K562 (cell line): ENCODE results near the gene CCND3. TPM values are rescaled to one million over a fixed set of nuclear protein-coding genes. Genes with fewer than 3 reads are reported as not detected.

Experiments used
- CAMTA2 ChIP-seq: fragments of 250-450 bp; sonication (Bioruptor Pico); conservative IDR thresholded peaks from 2 replicates; pipeline ENCODE4 v1.5.1; 2022
- EHMT2 ChIP-seq: fragments of 450-650 bp; IDR thresholded peaks from 2 replicates; pipeline ENCODE4 v1.6.1; 2018; ENCODE audit warnings: antibody characterized with exemption
- ELF4 ChIP-seq: fragments of 450-650 bp; formaldehyde crosslinking; IDR thresholded peaks from 2 replicates; pipeline ENCODE4 v1.4.0; 2022; ENCODE audit warnings: missing genetic modification characterization
- MTF1 ChIP-seq: fragments of 250-450 bp; sonication (Bioruptor Pico); IDR thresholded peaks from 2 replicates; pipeline ENCODE4 v1.9.0; 2021; ENCODE audit warnings: moderate library complexity, mild to moderate bottlenecking, inconsistent platforms, borderline replicate concordance
- MYNN ChIP-seq, 2 experiments: sonication (generic); formaldehyde crosslinking in 1 of 2; IDR thresholded peaks; 2 replicates each; pipeline versions ENCODE4 v1.5.0 to v1.6.1; 2016 to 2020; ENCODE audit warnings: antibody characterized with exemption in 1 of 2, missing genetic modification reagents in 1 of 2
- NR3C1 ChIP-seq: sonication (generic); formaldehyde crosslinking; IDR thresholded peaks from 2 replicates; pipeline ENCODE4 v1.8.1; 2022; ENCODE audit warnings: missing genetic modification reagents
- OTX1 ChIP-seq: fragments of 450-650 bp; formaldehyde crosslinking; IDR thresholded peaks from 2 replicates; pipeline ENCODE4 v1.4.0; 2022; ENCODE audit warnings: mild to moderate bottlenecking
- polyA plus RNA-seq, 8 experiments: library from polyadenylated mRNA; depleted of rRNA in 4 of 8; stranded (reverse) in 5 of 8; unstranded in 3 of 8; fragments of >200 nt; fragmentation: Nextera tagmentation in 2 of 8; fragmentation: Illumina TruSeq in 1 of 8; extraction: Ambion mirVana in 2 of 8; extraction: Trizol in 1 of 8; gene quantifications; 2 replicates each; pipeline versions ENCODE4 v1.2.1 to v1.2.3, GENCODE V29; 2011 to 2014; ENCODE audit warnings: inconsistent platforms in 1 of 8, missing spikeins in 1 of 8
- total RNA-seq, 7 experiments: library from RNA; depleted of rRNA in 6 of 7; stranded (reverse); fragments of >200 nt in 6 of 7; fragmentation: Illumina TruSeq in 2 of 7; extraction: Trizol in 2 of 7; gene quantifications; 2 replicates each; pipeline versions ENCODE4 v1.2.1 to v1.2.3, GENCODE V29; 2011 to 2021; ENCODE audit warnings: low replicate concordance in 1 of 7
- TF ChIP-seq, protein P1 (sequence below): fragments of 450-650 bp; formaldehyde crosslinking; IDR thresholded peaks from 2 replicates; pipeline ENCODE4 v1.4.0; 2022; ENCODE audit warnings: missing genetic modification characterization
- TF ChIP-seq, protein P2 (sequence below): fragments of 450-650 bp; formaldehyde crosslinking; conservative IDR thresholded peaks from 2 replicates; pipeline ENCODE4 v1.4.0; 2022; ENCODE audit warnings: mild to moderate bottlenecking, missing genetic modification characterization
- TF ChIP-seq, protein P3 (sequence below): fragments of 450-650 bp; IDR thresholded peaks from 2 replicates; pipeline ENCODE4 v1.7.0; 2016; ENCODE audit warnings: borderline replicate concordance
- TF ChIP-seq, protein P4 (sequence below), 2 experiments: fragments of 450-650 bp; IDR thresholded peaks; 2 replicates each; pipeline ENCODE4 v1.6.1; 2016; ENCODE audit warnings: mild to moderate bottlenecking in 2 of 2, borderline replicate concordance in 1 of 2, low read depth in 1 of 2, moderate library complexity in 1 of 2

Gene CCND3
- total and polyA plus RNA-seq, 9 of the 15 experiments (the other 6 are each of a cell fraction or from before 2014, with no cell fraction given) = 21.5 to 204 (median 97.4) TPM

DNA sequence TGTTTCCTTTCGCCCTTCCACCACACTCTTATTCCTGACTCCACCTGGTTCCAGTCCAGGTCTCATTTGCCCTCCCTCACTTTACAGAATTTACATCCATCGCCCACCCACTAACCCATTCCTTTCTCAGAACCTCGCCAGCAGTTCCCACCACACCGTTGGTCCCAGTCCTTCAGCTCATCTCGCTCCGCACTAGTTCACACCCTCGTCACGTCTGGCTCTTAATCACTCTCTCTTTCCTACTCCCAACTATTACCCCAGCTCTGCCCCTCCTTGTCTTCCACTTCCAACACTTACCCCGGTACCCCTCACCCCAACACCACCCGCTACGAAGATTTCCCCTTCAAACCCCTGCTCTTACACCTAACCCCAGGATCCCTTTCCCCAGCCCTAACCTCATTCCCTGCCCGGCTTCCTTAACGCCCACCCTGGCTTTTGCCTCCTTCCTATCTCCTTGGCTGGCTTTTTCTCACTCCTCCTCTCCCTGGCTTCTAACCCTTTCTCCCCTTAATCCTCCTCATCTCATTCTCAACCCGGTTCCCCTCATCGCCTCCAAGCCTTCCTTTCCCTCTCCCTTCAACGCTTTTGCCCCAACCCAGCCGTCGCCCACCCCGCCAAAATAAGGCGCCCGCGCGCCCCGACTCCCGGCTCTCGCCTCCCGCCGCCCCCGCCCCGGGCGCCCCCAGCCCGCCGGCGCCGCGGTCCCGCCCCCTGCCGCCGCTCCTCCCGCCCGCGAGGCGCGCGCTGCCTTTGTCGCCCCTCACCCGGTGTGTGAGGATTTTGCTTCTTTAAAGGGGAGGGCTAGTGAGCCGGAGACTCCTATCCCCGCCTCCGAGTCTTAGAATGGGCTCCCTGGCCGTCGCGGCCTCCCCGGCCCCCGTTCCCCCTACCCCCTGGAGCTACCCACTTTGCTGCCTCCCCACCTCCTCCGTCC, 47.0 kb downstream of the CCND3 start (continued):
- TF ChIP-seq MTF1 (CRISPR knock-in tag) = no peak
- 0 out of 2 replicates have a peak, but pooled peaks have one; percentile 24 for TF ChIP-seq MYNN (IDR thresholded peaks at IDR 0.05)
- TF ChIP-seq MYNN (CRISPR knock-in tag; IDR thresholded peaks at IDR 0.05) = no peak
- peak; percentile 50; the same call in 1 of the 2 replicates for TF ChIP-seq NR3C1
- TF ChIP-seq, protein P1, sequence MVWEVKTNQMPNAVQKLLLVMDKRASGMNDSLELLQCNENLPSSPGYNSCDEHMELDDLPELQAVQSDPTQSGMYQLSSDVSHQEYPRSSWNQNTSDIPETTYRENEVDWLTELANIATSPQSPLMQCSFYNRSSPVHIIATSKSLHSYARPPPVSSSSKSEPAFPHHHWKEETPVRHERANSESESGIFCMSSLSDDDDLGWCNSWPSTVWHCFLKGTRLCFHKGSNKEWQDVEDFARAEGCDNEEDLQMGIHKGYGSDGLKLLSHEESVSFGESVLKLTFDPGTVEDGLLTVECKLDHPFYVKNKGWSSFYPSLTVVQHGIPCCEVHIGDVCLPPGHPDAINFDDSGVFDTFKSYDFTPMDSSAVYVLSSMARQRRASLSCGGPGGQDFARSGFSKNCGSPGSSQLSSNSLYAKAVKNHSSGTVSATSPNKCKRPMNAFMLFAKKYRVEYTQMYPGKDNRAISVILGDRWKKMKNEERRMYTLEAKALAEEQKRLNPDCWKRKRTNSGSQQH (CRISPR knock-in tag) = peak; percentile 79
- peak; percentile 76; the same call in 1 of the 2 replicates for TF ChIP-seq ELF4 (CRISPR knock-in tag)
- TF ChIP-seq, protein P2, sequence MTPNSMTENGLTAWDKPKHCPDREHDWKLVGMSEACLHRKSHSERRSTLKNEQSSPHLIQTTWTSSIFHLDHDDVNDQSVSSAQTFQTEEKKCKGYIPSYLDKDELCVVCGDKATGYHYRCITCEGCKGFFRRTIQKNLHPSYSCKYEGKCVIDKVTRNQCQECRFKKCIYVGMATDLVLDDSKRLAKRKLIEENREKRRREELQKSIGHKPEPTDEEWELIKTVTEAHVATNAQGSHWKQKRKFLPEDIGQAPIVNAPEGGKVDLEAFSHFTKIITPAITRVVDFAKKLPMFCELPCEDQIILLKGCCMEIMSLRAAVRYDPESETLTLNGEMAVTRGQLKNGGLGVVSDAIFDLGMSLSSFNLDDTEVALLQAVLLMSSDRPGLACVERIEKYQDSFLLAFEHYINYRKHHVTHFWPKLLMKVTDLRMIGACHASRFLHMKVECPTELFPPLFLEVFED (CRISPR knock-in tag) = peak; percentile 52; the same call in 1 of the 2 replicates
- TF ChIP-seq, protein P3, sequence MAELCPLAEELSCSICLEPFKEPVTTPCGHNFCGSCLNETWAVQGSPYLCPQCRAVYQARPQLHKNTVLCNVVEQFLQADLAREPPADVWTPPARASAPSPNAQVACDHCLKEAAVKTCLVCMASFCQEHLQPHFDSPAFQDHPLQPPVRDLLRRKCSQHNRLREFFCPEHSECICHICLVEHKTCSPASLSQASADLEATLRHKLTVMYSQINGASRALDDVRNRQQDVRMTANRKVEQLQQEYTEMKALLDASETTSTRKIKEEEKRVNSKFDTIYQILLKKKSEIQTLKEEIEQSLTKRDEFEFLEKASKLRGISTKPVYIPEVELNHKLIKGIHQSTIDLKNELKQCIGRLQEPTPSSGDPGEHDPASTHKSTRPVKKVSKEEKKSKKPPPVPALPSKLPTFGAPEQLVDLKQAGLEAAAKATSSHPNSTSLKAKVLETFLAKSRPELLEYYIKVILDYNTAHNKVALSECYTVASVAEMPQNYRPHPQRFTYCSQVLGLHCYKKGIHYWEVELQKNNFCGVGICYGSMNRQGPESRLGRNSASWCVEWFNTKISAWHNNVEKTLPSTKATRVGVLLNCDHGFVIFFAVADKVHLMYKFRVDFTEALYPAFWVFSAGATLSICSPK = 0 out of 2 replicates have a peak, but pooled peaks have one; percentile 59
- TF ChIP-seq, protein P4, sequence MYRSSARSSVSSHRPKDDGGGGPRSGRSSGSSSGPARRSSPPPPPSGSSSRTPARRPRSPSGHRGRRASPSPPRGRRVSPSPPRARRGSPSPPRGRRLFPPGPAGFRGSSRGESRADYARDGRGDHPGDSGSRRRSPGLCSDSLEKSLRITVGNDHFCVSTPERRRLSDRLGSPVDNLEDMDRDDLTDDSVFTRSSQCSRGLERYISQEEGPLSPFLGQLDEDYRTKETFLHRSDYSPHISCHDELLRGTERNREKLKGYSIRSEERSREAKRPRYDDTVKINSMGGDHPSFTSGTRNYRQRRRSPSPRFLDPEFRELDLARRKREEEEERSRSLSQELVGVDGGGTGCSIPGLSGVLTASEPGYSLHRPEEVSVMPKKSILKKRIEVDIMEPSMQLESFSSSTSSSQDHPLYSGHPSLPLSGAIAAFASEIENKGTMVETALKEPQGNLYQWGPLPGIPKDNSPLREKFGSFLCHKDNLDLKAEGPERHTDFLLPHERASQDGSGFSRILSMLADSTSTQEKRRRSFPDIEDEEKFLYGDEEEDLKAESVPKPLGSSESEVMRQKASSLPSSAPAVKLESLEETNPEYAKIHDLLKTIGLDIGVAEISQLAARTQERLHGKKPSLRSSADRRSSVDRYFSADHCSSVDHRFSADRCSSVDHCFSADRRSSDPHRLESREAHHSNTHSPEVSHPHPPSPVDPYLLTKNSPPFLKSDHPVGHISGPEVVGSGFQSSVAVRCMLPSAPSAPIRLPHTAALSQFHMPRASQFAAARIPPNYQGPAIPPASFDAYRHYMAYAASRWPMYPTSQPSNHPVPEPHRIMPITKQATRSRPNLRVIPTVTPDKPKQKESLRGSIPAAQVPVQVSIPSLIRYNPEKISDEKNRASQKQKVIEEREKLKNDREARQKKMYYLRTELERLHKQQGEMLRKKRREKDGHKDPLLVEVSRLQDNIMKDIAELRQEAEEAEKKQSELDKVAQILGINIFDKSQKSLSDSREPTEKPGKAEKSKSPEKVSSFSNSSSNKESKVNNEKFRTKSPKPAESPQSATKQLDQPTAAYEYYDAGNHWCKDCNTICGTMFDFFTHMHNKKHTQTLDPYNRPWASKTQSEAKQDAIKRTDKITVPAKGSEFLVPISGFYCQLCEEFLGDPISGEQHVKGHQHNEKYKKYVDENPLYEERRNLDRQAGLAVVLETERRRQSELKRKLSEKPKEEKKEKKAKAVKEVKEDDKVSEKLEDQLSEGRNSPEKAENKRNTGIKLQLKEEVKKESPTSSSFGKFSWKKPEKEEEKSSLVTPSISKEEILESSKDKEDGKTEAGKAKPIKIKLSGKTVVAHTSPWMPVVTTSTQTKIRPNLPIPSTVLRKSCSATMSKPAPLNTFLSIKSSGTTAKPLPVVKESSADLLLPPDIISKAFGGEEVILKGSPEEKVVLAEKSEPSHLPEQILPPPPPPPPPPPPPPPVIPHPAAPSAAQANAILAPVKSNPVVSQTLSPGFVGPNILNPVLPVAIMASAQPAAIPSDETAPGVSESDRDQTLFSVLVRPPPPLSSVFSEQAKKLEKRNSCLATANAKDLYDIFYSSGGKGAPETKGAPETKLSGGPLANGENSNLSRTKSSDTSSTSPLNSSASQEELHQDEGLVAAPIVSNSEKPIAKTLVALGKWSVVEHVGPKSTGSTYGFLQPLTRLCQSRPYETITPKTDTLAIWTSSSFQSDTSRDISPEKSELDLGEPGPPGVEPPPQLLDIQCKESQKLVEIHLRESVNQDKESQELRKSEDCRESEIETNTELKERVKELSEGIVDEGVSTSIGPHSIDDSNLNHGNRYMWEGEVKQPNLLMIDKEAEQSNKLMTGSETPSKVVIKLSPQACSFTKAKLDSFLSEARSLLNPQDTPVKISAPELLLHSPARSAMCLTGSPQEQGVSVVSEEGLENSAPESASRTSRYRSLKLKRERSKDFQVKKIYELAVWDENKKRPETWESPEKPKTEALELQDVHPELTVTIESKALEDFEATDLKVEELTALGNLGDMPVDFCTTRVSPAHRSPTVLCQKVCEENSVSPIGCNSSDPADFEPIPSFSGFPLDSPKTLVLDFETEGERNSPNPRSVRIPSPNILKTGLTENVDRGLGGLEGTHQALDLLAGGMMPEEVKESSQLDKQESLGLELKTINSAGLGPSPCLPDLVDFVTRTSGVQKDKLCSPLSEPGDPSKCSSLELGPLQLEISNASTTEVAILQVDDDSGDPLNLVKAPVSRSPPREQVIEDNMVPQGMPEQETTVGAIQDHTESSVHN (IDR thresholded peaks at IDR 0.05; ENCODE audit: borderline replicate concordance in 1 of 2, low read depth in 1 of 2) = no peak
- TF ChIP-seq EHMT2 = peak; percentile 39; the same call in 1 of the 2 replicates
- TF ChIP-seq OTX1 (CRISPR knock-in tag) = peak; percentile 62; the same call in 1 of the 2 replicates
- TF ChIP-seq CAMTA2 (CRISPR knock-in tag) = no peak
